ENCODE measurements around the gene MCTP1.

- TF ChIP-seq CTCF (IDR thresholded peaks at IDR 0.05 in 2 of 3, conservative IDR thresholded peaks at IDR 0.05 in 1 of 3; ENCODE audit: borderline replicate concordance in 1 of 3, insufficient read depth in 1 of 3, low read depth in 2 of 3, low read length in 2 of 3) (no peak), POLR2A (IDR thresholded peaks at IDR 0.05; ENCODE audit: borderline replicate concordance, extremely low read depth, insufficient read depth, insufficient read length) (no peak), POLR2AphosphoS5 (IDR thresholded peaks at IDR 0.05; ENCODE audit: low read depth, low read length) (no peak), EZH2 (IDR thresholded peaks at IDR 0.05) (no peak), CBX3 (IDR thresholded peaks at IDR 0.05; ENCODE audit: low read depth) (no peak), FOSL1 (IDR thresholded peaks at IDR 0.05; ENCODE audit: low read depth) (no peak), ZFX (IDR thresholded peaks at IDR 0.05) (no peak), EZH2phosphoT487 (IDR thresholded peaks at IDR 0.05; ENCODE audit: borderline replicate concordance) (no peak)
Observed at GRCh38 chr5:95285409-95285755, 488 bp upstream of the MCTP1 start.

Data from HCT116 (cell line).